Neural cell (in vitro differentiated cells): Measurements from ENCODE around the gene KPTN. TPM values are rescaled to one million over a fixed set of nuclear protein-coding genes. Genes with fewer than 3 reads are reported as not detected.

ENCODE experiments used
- H2AFZ ChIP-seq: fragments of 200-600, 300-800 bp; sonication (generic), shearing (Covaris generic); 2 replicates; pipeline ENCODE4 v1.6.0; 2014; ENCODE audit warnings: low read depth, mild to moderate bottlenecking, antibody characterized with exemption, low read length, moderate library complexity
- H3F3A ChIP-seq: fragments of 200-600 bp; shearing (Covaris generic); 2 replicates; pipeline ENCODE4 v1.6.1; 2016; ENCODE audit warnings: mild to moderate bottlenecking, moderate library complexity, mixed read lengths, antibody characterized with exemption, low read length; ENCODE audit not compliant: insufficient read depth, poor library complexity, severe bottlenecking
- H3K27ac ChIP-seq: fragments of 200-600, 300-800 bp; sonication (generic), shearing (Covaris generic); 2 replicates; pipeline ENCODE4 v1.5.1; 2014; ENCODE audit warnings: mild to moderate bottlenecking, low read length, moderate library complexity
- H3K27me3 ChIP-seq: fragments of 300-800, 200-600 bp; sonication (generic), shearing (Covaris generic); 2 replicates; pipeline ENCODE4 v1.6.0; 2014; ENCODE audit warnings: mild to moderate bottlenecking, low read depth, low read length, moderate library complexity; ENCODE audit not compliant: insufficient read depth
- H3K36me3 ChIP-seq: fragments of 300-800, 200-600 bp; sonication (generic), shearing (Covaris generic); 2 replicates; pipeline ENCODE4 v1.5.1; 2014; ENCODE audit warnings: mild to moderate bottlenecking, antibody characterized with exemption, low read length, moderate library complexity; ENCODE audit not compliant: insufficient read depth
- H3K4me2 ChIP-seq: fragments of 300-800, 200-600 bp; sonication (generic), shearing (Covaris generic); 2 replicates; pipeline ENCODE4 v1.6.0; 2014; ENCODE audit warnings: mild to moderate bottlenecking, low read length
- H3K4me3 ChIP-seq: fragments of 300-800, 200-600 bp; sonication (generic), shearing (Covaris generic); 2 replicates; pipeline ENCODE4 v1.5.1; 2014; ENCODE audit warnings: mild to moderate bottlenecking, low read length, moderate library complexity
- H3K79me2 ChIP-seq: fragments of 200-600 bp; shearing (Covaris generic); replicated peaks from 2 replicates; pipeline ENCODE4 v1.6.0; 2014; ENCODE audit warnings: mild to moderate bottlenecking, low read length, moderate library complexity; ENCODE audit not compliant: insufficient read depth
- H3K9ac ChIP-seq: fragments of 300-800, 200-600 bp; sonication (generic), shearing (Covaris generic); 2 replicates; pipeline ENCODE4 v1.6.1; 2016; ENCODE audit warnings: mild to moderate bottlenecking, low read length, mixed read lengths
- H3K9me2 ChIP-seq: fragments of 200-600 bp; shearing (Covaris generic); 2 replicates; pipeline ENCODE4 v1.6.1; 2016; ENCODE audit warnings: mild to moderate bottlenecking, low read length, mixed read lengths; ENCODE audit not compliant: insufficient read depth
- H3K9me3 ChIP-seq: fragments of 200-600, 300-800 bp; sonication (generic), shearing (Covaris generic); 2 replicates; pipeline ENCODE4 v1.6.1; 2016; ENCODE audit warnings: mild to moderate bottlenecking, mixed run types, low read length, moderate library complexity, mixed read lengths
- H4K20me1 ChIP-seq: fragments of 200-600 bp; shearing (Covaris generic); 2 replicates; pipeline ENCODE4 v1.6.1; 2016; ENCODE audit warnings: mild to moderate bottlenecking, mixed run types; ENCODE audit not compliant: insufficient read depth
- EP300 ChIP-seq: fragments of 450-650 bp; conservative IDR thresholded peaks from 2 replicates; pipeline ENCODE4 v1.6.1; 2014; ENCODE audit warnings: antibody characterized with exemption, mild to moderate bottlenecking, moderate library complexity; ENCODE audit not compliant: poor library complexity, severe bottlenecking
- EZH2 ChIP-seq: fragments of 200-600, 300-800 bp; shearing (Covaris generic), sonication (generic); IDR thresholded peaks from 2 replicates; pipeline ENCODE4 v1.6.1; 2014; ENCODE audit warnings: antibody characterized with exemption, low read length, borderline replicate concordance, mild to moderate bottlenecking; ENCODE audit not compliant: insufficient read depth, poor library complexity, severe bottlenecking
- MXI1 ChIP-seq: fragments of 450-650 bp; conservative IDR thresholded peaks from 2 replicates; pipeline ENCODE4 v1.6.1; 2014; ENCODE audit warnings: antibody characterized with exemption, mild to moderate bottlenecking; ENCODE audit not compliant: poor library complexity, severe bottlenecking
- POLR2AphosphoS5 ChIP-seq: IDR thresholded peaks from 2 replicates; pipeline ENCODE4 v1.6.1; 2012
- RAD21 ChIP-seq: fragments of 450-650 bp; conservative IDR thresholded peaks from 2 replicates; pipeline ENCODE4 v1.6.1; 2014; ENCODE audit warnings: antibody characterized with exemption, mild to moderate bottlenecking, moderate library complexity
- SMC3 ChIP-seq: fragments of 450-650 bp; conservative IDR thresholded peaks from 2 replicates; pipeline ENCODE4 v1.6.1; 2014; ENCODE audit warnings: antibody characterized with exemption, mild to moderate bottlenecking, moderate library complexity; ENCODE audit not compliant: poor library complexity
- TAF1 ChIP-seq: IDR thresholded peaks from 2 replicates; pipeline ENCODE4 v1.6.1; 2012; ENCODE audit warnings: low read depth
- polyA plus RNA-seq: library from polyadenylated mRNA; depleted of rRNA; stranded (reverse); fragments of >200 nt; gene quantifications from 2 replicates; pipeline ENCODE4 v1.2.3, GENCODE V29; 2014
- TF ChIP-seq, protein P1 (sequence below): fragments of 450-650 bp; IDR thresholded peaks from 2 replicates; pipeline ENCODE4 v1.5.1; 2014; ENCODE audit warnings: antibody characterized with exemption, mild to moderate bottlenecking, moderate library complexity; ENCODE audit not compliant: poor library complexity, severe bottlenecking
- TF ChIP-seq, protein P2 (sequence below): IDR thresholded peaks from 2 replicates; pipeline ENCODE4 v1.6.1; 2012; ENCODE audit warnings: borderline replicate concordance

KPTN gene
- polyA plus RNA-seq, 1 donor from 2014 or later = 23.8 TPM

DNA sequence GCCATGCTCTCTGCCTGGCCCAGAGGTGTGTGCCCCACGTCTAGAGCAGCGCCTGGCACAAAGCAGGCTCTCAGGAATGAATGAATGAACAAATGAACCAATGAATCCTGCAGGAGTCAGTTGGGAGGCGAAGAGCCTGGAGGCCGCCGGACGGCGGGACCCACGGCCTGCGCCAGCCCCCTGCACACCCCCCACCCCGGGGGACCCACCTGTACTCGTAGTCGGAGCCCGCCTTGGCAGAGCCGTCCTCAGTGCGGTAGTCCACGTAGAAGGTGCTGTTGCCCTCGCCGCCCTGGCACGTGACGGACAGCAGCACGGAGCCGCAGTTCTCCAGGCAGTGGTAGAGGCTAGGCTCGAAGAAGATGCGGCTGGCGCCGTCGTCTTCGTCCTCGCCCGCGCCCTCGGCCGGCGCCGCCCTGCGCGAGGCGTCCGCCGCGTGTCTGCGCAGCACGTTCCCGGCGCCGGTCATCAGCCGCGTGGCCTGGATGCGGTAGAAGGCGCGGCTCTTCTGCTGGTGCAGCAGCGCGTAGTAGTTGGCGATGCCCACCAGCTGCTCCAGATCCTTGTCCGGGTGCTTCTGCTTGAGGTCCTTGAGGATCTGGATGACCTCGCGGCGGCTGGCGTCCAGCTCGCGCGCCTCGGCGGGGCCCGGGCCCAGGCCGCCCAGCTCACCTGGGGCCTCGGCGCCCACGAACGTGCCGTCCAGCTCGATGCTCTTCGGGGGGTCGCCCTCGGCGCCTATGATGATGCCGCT lies 27.1 kb downstream of the KPTN start:
- H3K4me3 ChIP-seq = no peak overlapping the region
- no peak overlapping the region for H2AFZ ChIP-seq
- H4K20me1 ChIP-seq = no peaks in the 10 kb centered on the region
- TF ChIP-seq, protein P1, sequence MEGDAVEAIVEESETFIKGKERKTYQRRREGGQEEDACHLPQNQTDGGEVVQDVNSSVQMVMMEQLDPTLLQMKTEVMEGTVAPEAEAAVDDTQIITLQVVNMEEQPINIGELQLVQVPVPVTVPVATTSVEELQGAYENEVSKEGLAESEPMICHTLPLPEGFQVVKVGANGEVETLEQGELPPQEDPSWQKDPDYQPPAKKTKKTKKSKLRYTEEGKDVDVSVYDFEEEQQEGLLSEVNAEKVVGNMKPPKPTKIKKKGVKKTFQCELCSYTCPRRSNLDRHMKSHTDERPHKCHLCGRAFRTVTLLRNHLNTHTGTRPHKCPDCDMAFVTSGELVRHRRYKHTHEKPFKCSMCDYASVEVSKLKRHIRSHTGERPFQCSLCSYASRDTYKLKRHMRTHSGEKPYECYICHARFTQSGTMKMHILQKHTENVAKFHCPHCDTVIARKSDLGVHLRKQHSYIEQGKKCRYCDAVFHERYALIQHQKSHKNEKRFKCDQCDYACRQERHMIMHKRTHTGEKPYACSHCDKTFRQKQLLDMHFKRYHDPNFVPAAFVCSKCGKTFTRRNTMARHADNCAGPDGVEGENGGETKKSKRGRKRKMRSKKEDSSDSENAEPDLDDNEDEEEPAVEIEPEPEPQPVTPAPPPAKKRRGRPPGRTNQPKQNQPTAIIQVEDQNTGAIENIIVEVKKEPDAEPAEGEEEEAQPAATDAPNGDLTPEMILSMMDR = no peak
- TF ChIP-seq SMC3 = no peak
- no peak for TF ChIP-seq EP300
- TF ChIP-seq, protein P2, sequence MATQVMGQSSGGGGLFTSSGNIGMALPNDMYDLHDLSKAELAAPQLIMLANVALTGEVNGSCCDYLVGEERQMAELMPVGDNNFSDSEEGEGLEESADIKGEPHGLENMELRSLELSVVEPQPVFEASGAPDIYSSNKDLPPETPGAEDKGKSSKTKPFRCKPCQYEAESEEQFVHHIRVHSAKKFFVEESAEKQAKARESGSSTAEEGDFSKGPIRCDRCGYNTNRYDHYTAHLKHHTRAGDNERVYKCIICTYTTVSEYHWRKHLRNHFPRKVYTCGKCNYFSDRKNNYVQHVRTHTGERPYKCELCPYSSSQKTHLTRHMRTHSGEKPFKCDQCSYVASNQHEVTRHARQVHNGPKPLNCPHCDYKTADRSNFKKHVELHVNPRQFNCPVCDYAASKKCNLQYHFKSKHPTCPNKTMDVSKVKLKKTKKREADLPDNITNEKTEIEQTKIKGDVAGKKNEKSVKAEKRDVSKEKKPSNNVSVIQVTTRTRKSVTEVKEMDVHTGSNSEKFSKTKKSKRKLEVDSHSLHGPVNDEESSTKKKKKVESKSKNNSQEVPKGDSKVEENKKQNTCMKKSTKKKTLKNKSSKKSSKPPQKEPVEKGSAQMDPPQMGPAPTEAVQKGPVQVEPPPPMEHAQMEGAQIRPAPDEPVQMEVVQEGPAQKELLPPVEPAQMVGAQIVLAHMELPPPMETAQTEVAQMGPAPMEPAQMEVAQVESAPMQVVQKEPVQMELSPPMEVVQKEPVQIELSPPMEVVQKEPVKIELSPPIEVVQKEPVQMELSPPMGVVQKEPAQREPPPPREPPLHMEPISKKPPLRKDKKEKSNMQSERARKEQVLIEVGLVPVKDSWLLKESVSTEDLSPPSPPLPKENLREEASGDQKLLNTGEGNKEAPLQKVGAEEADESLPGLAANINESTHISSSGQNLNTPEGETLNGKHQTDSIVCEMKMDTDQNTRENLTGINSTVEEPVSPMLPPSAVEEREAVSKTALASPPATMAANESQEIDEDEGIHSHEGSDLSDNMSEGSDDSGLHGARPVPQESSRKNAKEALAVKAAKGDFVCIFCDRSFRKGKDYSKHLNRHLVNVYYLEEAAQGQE = no peak
- TF ChIP-seq TAF1 = no peak
- no peak for TF ChIP-seq MXI1
- no peak for TF ChIP-seq RAD21
- no peak for TF ChIP-seq POLR2AphosphoS5
- TF ChIP-seq EZH2 = no peak
- H3F3A ChIP-seq = no peaks in the 10 kb centered on the region
- no peak overlapping the region for H3K4me2 ChIP-seq
- H3K27me3 ChIP-seq = peaks cover 4% of the 10 kb centered on the region
- peaks cover 10% of the 10 kb centered on the region for H3K9me3 ChIP-seq
- no peaks in the 10 kb centered on the region for H3K79me2 ChIP-seq
- H3K9ac ChIP-seq = no peak overlapping the region
- no peak overlapping the region for H3K27ac ChIP-seq
- H3K36me3 ChIP-seq = peaks cover 8% of the 10 kb centered on the region
- H3K9me2 ChIP-seq = no peaks in the 10 kb centered on the region

DNA sequence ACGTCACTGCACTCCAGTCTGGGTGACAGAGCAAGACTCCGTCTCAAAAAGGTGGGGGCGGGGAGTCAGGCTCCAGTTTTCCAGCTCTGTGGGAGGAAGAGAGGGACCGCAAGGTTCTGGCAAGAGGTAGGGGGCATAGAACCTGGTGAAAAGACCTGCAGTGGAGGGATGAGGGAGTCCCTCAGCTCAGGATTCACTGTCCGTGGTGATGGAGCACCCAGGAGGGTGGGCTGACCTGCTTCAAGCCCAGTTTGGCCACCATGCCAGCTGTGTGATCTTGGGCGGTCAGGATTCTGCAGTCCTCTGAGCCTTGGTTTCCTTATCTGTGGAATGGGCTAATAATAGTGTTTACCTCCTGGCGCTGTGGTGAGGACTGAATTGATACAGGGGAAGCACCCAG lies 33.5 kb downstream of the KPTN start:
- no peak overlapping the region for H2AFZ ChIP-seq
- H4K20me1 ChIP-seq = no peaks in the 10 kb centered on the region
- H3K27me3 ChIP-seq = peaks cover 5% of the 10 kb centered on the region
- H3K9me3 ChIP-seq = no peaks in the 10 kb centered on the region
- no peaks in the 10 kb centered on the region for H3F3A ChIP-seq
- peaks cover 3% of the 10 kb centered on the region for H3K36me3 ChIP-seq
- H3K9me2 ChIP-seq = no peaks in the 10 kb centered on the region
- H3K79me2 ChIP-seq = no peaks in the 10 kb centered on the region
- no peak overlapping the region for H3K4me3 ChIP-seq
- no peak overlapping the region for H3K27ac ChIP-seq
- no peak overlapping the region for H3K9ac ChIP-seq
- TF ChIP-seq MXI1 (no peak), TAF1 (no peak), RAD21 (no peak), POLR2AphosphoS5 (no peak), EZH2 (no peak), SMC3 (no peak), EP300 (no peak)
- TF ChIP-seq, protein P2 = no peak
- TF ChIP-seq, protein P1 = no peak
- no peak overlapping the region for H3K4me2 ChIP-seq
